Measurements from ENCODE around the gene DENND1A. TPM values are rescaled to one million over a fixed set of nuclear protein-coding genes. Genes with fewer than 3 reads are reported as not detected.

DENND1A gene
- total and polyA plus RNA-seq, 2 of the 13 experiments (the other 11 are each of a cell fraction or from before 2014, with no cell fraction given) = 14.8 to 30.1 TPM

- TF ChIP-seq ISX (CRISPR knock-in tag; conservative IDR thresholded peaks at IDR 0.05) (no peak), ZC3H4 (CRISPR knock-in tag; IDR thresholded peaks at IDR 0.05; ENCODE audit: borderline replicate concordance) (no peak), ZNF883 (CRISPR knock-in tag; IDR thresholded peaks at IDR 0.05; ENCODE audit: not compliant biosample characterization) (no peak), SIN3A (IDR thresholded peaks at IDR 0.05; ENCODE audit: borderline replicate concordance, low read depth, low read length) (no peak), STAG1 (CRISPR knock-in tag; IDR thresholded peaks at IDR 0.05) (peak; percentile 33; the same call in 1 of the 2 replicates), RBFOX2 (IDR thresholded peaks at IDR 0.05; ENCODE audit: low read depth, low read length) (no peak)
Observed at GRCh38 chr9:123597876-123598556, 331.9 kb downstream of the DENND1A start (continued).

- no peak for FAIRE-seq
- Histone ChIP-seq H3K79me2 (ENCODE audit: insufficient read depth, low read length) (no peaks in the 10 kb centered on the region), H4K20me1 (ENCODE audit: insufficient read depth, low read length) (no peaks in the 10 kb centered on the region), H3K9ac (ENCODE audit: insufficient read depth, low read depth, low read length) (no peak overlapping the region), H3K27me3 (ENCODE audit: control insufficient read depth in 1 of 2, insufficient read depth in 2 of 2, low read length in 2 of 2) (no peaks in the 10 kb centered on the region), H3K4me3 (replicated peaks in 1 of 3; ENCODE audit: insufficient read depth in 1 of 3, low read depth in 2 of 3, low read length in 3 of 3) (no peak overlapping the region), H3K36me3 (replicated peaks in 1 of 2; ENCODE audit: control insufficient read depth in 1 of 2, insufficient read depth in 2 of 2, low read length in 2 of 2) (peaks cover 2 to 4% of the 10 kb centered on the region in 2 experiments; a peak in 2 of 5 replicates), H3K4me1 (ENCODE audit: insufficient read depth, low read length) (peaks cover 8% of the 10 kb centered on the region), H3K27ac (ENCODE audit: extremely low read length, insufficient read depth, low read length) (no peak overlapping the region), H2AFZ (ENCODE audit: low read length) (no peak overlapping the region), H3K9me3 (ENCODE audit: low read length) (no peaks in the 10 kb centered on the region), H3K4me2 (ENCODE audit: low read depth, low read length) (no peak overlapping the region)
- in situ Hi-C loops (cut with HindIII; ENCODE audit: extremely low pct_ligation_motif_present, low pct_unique_long_range_greater_than_20kb) = no loop called here
- ATAC-seq = no peak
- CTCF ChIA-PET (ENCODE audit: low intra/inter-chr PET ratio, low total read pairs) = no interaction called here
- TF ChIP-seq ISX (CRISPR knock-in tag; conservative IDR thresholded peaks at IDR 0.05) (no peak), PCBP2 (optimal IDR thresholded peaks at IDR 0.05; ENCODE audit: low read depth, low read length, poor library complexity, severe bottlenecking) (no peak), ZMYM2 (CRISPR knock-in tag; IDR thresholded peaks at IDR 0.05) (no peak), MAFK (conservative IDR thresholded peaks at IDR 0.05 in 1 of 2, IDR thresholded peaks at IDR 0.05 in 1 of 2; ENCODE audit: low read length in 2 of 2) (no peak), GMEB2 (CRISPR knock-in tag; IDR thresholded peaks at IDR 0.05; ENCODE audit: low read depth) (no peak), CEBPB (IDR thresholded peaks at IDR 0.05; ENCODE audit: borderline replicate concordance, low read depth, low read length) (no peak), CENPBD1 (CRISPR knock-in tag; IDR thresholded peaks at IDR 0.05; ENCODE audit: borderline replicate concordance, low read depth) (no peak), CBX5 (CRISPR knock-in tag; IDR thresholded peaks at IDR 0.05; ENCODE audit: borderline replicate concordance) (no peak)
- no peak for DNase-seq (ENCODE audit: low spot score)
- 99% methylated on average over 4 of the region's 4 CpGs for WGBS (ENCODE audit: low lambda C conversion rate)
- intact Hi-C loops (cut with micrococcal nuclease; ENCODE audit: unreplicated experiment) = no loop called here
- POLR2A ChIA-PET = no interaction called here
- no TSS peak for BruUV-seq (replicated peaks)
Observed at GRCh38 chr9:123597048-123597447, 332.9 kb downstream of the DENND1A start.
